ENCODE results near the gene CTBP2. TPM values are rescaled to one million over a fixed set of nuclear protein-coding genes. Genes with fewer than 3 reads are reported as not detected.

CTBP2 gene
- total and polyA plus RNA-seq, 8 donors = 21.4 to 60.8 (median 31.1) TPM

GRCh38 chr10:124952123-124952522, 208.2 kb downstream of the CTBP2 start:
- H3K9me3 ChIP-seq = no peaks in the 10 kb centered on the region
- no peak overlapping the region for H3K4me3 ChIP-seq
- ATAC-seq (no peak), DNase-seq (no peak), FAIRE-seq (no peak)
- TF ChIP-seq CTCF (IDR thresholded peaks at IDR 0.05) = no peak
- no peaks in the 10 kb centered on the region for H3K27me3 ChIP-seq
- 85% methylated on average over 6 of the region's 6 CpGs for WGBS, 2 donors
- H3K4me1 ChIP-seq = peaks cover 1 to 20% (median 9%) of the 10 kb centered on the region in 3 donors
- intact Hi-C loops (cut with DNase I) = no loop called here
- no peak overlapping the region for H3K27ac ChIP-seq
- no peaks in the 10 kb centered on the region for H3K36me3 ChIP-seq

GRCh38 chr10:124949543-124949942, 210.8 kb downstream of the CTBP2 start:
- DNase-seq (no peak), FAIRE-seq (no peak), ATAC-seq (no peak)
- H3K27me3 ChIP-seq = no peaks in the 10 kb centered on the region
- no peaks in the 10 kb centered on the region for H3K36me3 ChIP-seq
- H3K27ac ChIP-seq = no peak overlapping the region
- TF ChIP-seq CTCF (IDR thresholded peaks at IDR 0.05) = no peak
- H3K9me3 ChIP-seq = no peaks in the 10 kb centered on the region
- intact Hi-C loops (cut with DNase I) = no loop called here
- H3K4me3 ChIP-seq = no peak overlapping the region
- 97% methylated on average over 5 of the region's 5 CpGs for WGBS, 2 donors
- peaks cover 5 to 18% (median 6%) of the 10 kb centered on the region in 3 donors for H3K4me1 ChIP-seq

- Histone ChIP-seq H3K9me3 (no peaks in the 10 kb centered on the region), H3K4me3 (no peak overlapping the region), H3K27ac (no peak overlapping the region), H3K4me1 (peaks cover 10 to 18% (median 18%) of the 10 kb centered on the region in 3 donors), H3K27me3 (no peaks in the 10 kb centered on the region), H3K36me3 (no peaks in the 10 kb centered on the region)
- WGBS, 2 donors = 47 to 53% methylated on average over 2 of the region's 2 CpGs
- intact Hi-C loops (cut with DNase I) = no loop called here
- DNase-seq = no peak
- TF ChIP-seq CTCF (IDR thresholded peaks at IDR 0.05) = no peak
- peak in 2 of 4 donors; percentile 20 to 30 for ATAC-seq
- no peak for FAIRE-seq
Observed at GRCh38 chr10:124946945-124947344, 213.4 kb downstream of the CTBP2 start.

GRCh38 chr10:124944982-124945381, 215.4 kb downstream of the CTBP2 start:
- H3K27ac ChIP-seq = no peak overlapping the region
- no peak for ATAC-seq

More at GRCh38 chr10:124944982-124945381, 215.4 kb downstream of the CTBP2 start:
- intact Hi-C loops (cut with DNase I) = no loop called here
- no peak for DNase-seq
- H3K4me3 ChIP-seq = no peak overlapping the region
- 68 to 74% methylated on average over 2 of the region's 2 CpGs for WGBS, 2 donors
- H3K27me3 ChIP-seq = no peaks in the 10 kb centered on the region
- TF ChIP-seq CTCF (IDR thresholded peaks at IDR 0.05) = no peak
- H3K9me3 ChIP-seq = no peaks in the 10 kb centered on the region
- no peak for FAIRE-seq
- H3K36me3 ChIP-seq = no peaks in the 10 kb centered on the region
- peaks cover 13 to 21% (median 20%) of the 10 kb centered on the region in 3 donors for H3K4me1 ChIP-seq
